Epithelial cell of esophagus (primary cell): ENCODE results near the gene NSUN5.

Experiments
- DNase-seq: peaks from one replicate; pipeline ENCODE4 v3.0.0; 2010; ENCODE audit warnings: low read depth
- H3K4me3 ChIP-seq: 2 replicates; pipeline ENCODE4 v1.5.1; 2011; ENCODE audit warnings: mild to moderate bottlenecking, low read length, control low read depth
- TF ChIP-seq, protein P1 (sequence below): IDR thresholded peaks from 2 replicates; pipeline ENCODE4 v1.5.1; 2011; ENCODE audit warnings: low read depth, mild to moderate bottlenecking, low read length, control low read depth, inconsistent platforms; ENCODE audit not compliant: insufficient read depth; ENCODE audit errors: missing control alignments

NSUN5 gene

DNA sequence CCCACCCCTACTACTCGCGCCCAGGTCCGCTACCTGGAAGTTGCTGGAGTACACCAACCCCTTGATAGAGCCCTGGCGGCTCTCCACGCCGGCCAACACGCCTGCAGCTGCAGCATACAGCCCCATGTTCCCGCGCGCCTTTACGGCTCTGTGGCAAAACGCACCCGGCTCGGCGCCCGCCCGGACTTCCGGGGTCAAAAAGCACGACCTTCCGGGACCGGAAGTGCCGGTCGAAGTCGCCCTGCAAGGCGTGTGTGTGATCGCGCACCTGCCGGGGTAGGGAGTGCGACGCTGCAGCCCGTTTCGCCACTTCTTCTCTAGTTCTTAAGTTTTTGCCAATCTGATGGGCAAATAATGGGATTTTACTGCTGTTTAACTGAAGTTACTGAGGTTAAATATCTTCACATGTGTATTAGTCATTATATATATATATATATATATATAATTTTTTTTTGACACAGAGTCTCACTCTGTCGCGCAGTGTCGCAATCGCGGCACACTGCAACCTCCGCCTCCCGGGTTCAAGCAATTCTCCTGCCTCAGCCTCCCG is at the start of gene NSUN5:
TSS of gene NSUN5 (minus strand) at position 162 of the 550 bp plus-strand sequence. CDS start at position 126, 36 bp downstream.
- TF ChIP-seq, protein P1, sequence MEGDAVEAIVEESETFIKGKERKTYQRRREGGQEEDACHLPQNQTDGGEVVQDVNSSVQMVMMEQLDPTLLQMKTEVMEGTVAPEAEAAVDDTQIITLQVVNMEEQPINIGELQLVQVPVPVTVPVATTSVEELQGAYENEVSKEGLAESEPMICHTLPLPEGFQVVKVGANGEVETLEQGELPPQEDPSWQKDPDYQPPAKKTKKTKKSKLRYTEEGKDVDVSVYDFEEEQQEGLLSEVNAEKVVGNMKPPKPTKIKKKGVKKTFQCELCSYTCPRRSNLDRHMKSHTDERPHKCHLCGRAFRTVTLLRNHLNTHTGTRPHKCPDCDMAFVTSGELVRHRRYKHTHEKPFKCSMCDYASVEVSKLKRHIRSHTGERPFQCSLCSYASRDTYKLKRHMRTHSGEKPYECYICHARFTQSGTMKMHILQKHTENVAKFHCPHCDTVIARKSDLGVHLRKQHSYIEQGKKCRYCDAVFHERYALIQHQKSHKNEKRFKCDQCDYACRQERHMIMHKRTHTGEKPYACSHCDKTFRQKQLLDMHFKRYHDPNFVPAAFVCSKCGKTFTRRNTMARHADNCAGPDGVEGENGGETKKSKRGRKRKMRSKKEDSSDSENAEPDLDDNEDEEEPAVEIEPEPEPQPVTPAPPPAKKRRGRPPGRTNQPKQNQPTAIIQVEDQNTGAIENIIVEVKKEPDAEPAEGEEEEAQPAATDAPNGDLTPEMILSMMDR = no peak
- DNase-seq = peak; percentile 44
- H3K4me3 ChIP-seq = peak within 1 kb of the TSS; percentile 64

DNA sequence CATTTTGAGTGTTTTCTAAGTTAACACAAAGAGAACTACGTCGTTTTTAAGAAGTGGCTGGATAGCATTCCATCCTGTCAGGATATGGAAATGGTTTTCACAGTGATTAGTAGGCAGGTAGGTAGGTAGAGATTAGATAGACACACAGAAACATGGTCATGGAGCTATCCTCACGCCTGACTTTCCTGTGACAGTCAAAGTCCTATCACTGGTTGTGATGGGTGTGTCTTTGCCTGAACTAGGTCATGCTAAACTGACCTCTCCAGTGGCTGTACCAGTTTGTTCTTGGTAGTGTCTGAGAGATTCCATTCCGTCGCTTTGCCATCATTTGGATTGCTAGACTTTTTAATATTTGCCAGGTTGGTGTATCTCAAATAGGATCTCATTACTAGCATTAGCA is 47.5 kb upstream of the NSUN5 start:
- TF ChIP-seq, protein P1 = no peak
- no peak for DNase-seq
- no peak overlapping the region for H3K4me3 ChIP-seq

DNA sequence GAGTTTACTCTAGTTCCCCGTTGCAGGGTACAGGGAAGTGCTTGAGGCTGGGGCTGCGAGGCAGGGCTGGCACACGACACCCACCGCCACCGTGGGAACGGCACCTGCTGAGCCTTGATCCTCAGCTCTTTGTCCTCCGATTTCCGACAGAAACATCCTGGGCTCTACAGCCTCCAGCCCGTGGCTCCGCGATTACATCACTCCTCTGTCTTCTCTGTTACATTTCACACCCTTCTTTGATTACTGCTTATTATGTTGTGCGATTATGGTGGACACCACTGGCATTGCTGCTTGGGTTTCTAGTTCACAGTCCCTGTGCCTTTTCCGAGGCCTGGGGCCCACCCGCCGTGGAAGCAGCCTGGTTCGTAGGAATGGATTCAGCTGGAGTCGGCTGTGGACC is 46.2 kb upstream of the NSUN5 start:
- DNase-seq = no peak
- no peak overlapping the region for H3K4me3 ChIP-seq
- TF ChIP-seq, protein P1 = no peak

DNA sequence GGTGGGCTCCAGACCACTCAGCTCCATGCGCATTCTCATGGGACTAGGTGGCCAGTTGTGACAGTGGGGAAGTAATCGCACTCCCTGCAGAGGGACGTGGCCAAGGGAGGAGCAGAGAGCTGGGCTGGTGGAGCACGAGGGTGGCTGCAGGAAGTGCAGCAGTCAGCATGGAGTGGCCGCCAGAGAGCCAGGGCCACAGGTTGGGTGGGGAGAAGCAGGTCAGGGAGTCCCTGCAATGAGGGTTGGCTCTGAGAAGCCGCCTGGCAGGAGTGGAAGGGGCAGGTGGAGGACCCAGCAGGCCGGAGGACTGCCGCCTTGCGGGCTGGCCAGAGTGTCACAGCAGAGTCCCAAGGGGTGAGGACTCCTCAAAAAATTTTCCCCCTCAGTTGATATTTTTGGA is 45.6 kb upstream of the NSUN5 start:
- no peak overlapping the region for H3K4me3 ChIP-seq
- TF ChIP-seq, protein P1 = no peak
- DNase-seq = no peak

DNA sequence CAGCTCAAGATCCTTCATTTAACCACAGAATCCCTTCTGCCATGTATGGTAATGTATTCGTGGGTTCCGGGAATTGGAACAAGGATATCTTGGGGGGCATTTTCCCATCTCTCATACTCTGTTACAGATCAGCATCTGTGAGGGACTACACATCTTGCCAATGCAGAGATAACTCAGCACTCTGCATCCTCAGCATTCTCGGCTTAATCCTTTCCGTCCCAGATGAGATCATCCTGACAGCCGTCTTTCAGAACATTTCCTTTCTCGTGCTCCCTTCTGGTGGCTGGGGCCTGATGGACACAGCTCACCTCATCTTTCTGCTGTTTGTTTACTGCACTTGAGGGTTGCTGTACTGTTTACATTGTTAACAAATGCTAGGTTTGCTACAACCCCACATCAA is 44.6 kb upstream of the NSUN5 start:
- DNase-seq = no peak

DNA sequence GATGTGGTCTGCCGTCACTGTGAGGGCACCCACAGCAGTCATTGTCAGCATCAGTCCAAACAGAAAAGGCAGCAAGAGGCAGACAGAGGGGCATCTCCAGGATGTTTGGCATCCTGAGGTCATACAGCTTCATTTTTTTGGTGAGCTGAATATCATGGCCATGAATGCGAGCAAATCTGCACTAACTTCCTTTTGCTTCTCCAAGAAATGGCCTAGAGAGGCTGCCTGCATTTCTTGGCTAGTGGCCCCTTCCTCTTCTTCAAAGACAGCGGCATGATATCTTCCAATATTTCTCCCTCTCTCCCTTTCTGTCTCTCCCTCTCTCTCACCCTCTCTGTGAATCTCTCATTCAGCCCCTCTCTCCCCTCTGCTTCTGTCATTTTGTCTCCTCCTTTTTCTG is 44.2 kb upstream of the NSUN5 start:
- no peak overlapping the region for H3K4me3 ChIP-seq
- no peak for DNase-seq
- TF ChIP-seq, protein P1 = no peak

More for the DNA sequence above, 44.6 kb upstream of the NSUN5 start:
- H3K4me3 ChIP-seq = no peak overlapping the region
- TF ChIP-seq, protein P1 = no peak

DNA sequence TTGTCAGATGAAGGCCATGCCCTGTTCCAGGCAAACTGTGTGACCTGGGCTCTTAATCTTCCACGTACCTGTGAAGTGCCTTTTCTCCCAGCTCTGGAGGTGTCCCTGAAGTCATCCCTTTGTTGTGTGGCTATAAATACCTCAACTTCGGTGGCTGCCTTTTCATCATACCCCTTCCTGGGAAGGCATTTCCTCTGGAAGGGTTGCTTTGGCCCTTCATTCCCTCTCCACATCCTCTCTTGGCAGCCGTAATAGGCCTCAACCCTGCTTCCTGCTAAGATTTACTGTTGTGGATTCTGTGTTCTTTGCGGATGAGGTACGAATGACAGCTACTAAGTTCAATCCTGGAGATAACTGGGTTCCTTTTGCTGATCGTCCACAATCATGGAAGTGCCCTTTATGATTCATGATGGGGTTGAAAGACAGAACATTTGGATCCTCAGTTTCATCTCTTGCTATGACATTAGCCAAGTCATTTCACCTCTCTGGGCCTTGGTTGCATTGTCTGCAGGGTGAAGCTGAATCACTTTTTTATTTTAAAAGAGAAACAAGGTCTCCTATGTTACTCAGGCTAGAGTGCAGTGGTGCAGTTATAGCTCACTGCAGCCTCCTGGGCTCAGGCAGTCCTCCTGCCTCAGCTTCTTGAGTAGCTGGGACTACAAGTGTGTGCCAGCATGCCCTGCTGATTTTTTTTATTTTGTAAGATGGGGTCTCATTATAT is 43.0 kb upstream of the NSUN5 start:
- DNase-seq = no peak
- TF ChIP-seq, protein P1 = no peak
- no peak overlapping the region for H3K4me3 ChIP-seq
